ENCODE measurements around the gene CYP2A7. TPM values are rescaled to one million over a fixed set of nuclear protein-coding genes. Genes with fewer than 3 reads are reported as not detected.
"Not testable (repeated sequence)": the region's sequence is repeated elsewhere in the genome, so short reads cannot be mapped to it uniquely, and the experiment has no call there.

Gene CYP2A7
- total RNA-seq, 1 experiment from 2014 or later = not detected

DNA sequence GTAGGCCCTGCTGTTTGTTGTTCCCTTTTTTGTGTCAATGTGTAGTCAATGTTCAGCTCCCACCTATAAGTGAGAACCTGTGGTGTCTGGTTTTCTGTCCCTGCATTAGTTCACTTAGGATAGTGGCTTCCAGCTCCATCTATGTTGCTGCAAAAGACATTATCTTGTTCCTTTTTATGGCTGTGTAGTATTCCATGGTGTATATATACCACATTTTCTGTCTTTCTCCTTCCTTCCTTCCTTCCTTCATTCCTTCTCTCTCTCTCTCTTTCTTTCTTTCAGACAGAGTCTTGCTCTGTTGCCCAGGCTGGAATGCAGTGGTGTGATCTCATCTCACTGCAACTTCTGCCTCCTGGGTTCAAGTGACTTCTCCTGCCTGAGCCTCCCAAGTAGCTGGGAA, 52.8 kb downstream of the CYP2A7 start:
- Histone ChIP-seq H3K27me3 (ENCODE audit: low read length) (no peaks in the 10 kb centered on the region), H3K79me2 (ENCODE audit: low read length) (no peaks in the 10 kb centered on the region), H2AFZ (ENCODE audit: low read length) (no peak overlapping the region), H3K27ac (ENCODE audit: low read length) (no peak overlapping the region), H3K9ac (ENCODE audit: low read length) (no peak overlapping the region), H3K4me3 (ENCODE audit: low read length) (no peak overlapping the region), H4K20me1 (ENCODE audit: insufficient read depth, low read depth, low read length) (no peaks in the 10 kb centered on the region), H3K36me3 (ENCODE audit: insufficient read depth, low read length) (no peaks in the 10 kb centered on the region), H3K4me2 (ENCODE audit: low read depth, low read length, poor library complexity, severe bottlenecking) (no peak overlapping the region), H3K9me2 (replicated peaks; ENCODE audit: insufficient read depth, low read length) (no peaks in the 10 kb centered on the region), H3K9me3 (ENCODE audit: low read length) (no peaks in the 10 kb centered on the region), H3K4me1 (ENCODE audit: low read length) (no peaks in the 10 kb centered on the region)
- DNase-seq = no peak

DNA sequence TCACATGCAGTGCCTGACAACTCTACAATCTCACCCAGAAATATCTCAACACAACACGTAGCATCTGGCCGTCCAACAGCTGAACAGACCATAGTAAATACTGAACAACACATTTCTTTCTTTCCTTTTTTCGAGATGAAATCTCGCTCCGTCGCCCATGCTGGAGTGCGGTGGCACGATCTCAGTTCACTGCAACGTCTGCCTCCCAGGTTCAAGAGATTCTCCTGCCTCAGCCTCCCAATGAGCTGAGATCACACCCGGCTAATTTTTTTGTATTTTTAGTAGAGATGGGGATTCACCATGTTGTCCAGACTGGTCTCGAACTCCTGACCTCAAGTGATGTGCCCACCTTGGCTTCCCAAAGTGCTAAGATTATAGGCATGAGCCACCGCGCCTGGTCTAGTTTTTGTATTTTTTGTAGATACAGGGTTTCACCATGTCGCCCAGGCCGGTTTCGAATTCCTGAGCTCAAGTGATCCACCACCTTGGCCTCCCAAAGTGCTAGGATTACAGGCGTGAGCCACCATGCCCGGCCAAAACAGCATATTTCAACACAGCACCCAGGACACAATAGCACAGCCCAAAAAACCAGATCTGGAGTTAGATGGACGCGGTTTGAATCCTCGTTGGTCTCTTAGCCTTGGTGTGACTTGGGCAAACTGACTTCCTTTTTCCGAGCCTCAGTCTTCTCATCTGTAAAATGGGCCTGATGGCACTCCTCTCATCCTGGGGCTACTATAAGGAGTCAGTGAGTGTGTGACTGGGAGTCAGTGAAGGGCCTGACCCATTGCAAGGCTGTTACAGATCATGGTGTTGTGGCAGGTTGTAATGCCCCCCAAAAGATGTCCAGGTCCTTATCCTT, 54.4 kb downstream of the CYP2A7 start:
- Histone ChIP-seq H3K79me2 (ENCODE audit: low read length) (no peaks in the 10 kb centered on the region), H3K4me2 (ENCODE audit: low read depth, low read length, poor library complexity, severe bottlenecking) (no peak overlapping the region), H3K9me3 (ENCODE audit: low read length) (no peaks in the 10 kb centered on the region), H3K9ac (ENCODE audit: low read length) (no peak overlapping the region), H4K20me1 (ENCODE audit: insufficient read depth, low read depth, low read length) (no peaks in the 10 kb centered on the region), H3K27ac (ENCODE audit: low read length) (no peak overlapping the region), H3K36me3 (ENCODE audit: insufficient read depth, low read length) (no peaks in the 10 kb centered on the region), H3K4me1 (ENCODE audit: low read length) (peaks cover 8% of the 10 kb centered on the region), H3K27me3 (ENCODE audit: low read length) (no peaks in the 10 kb centered on the region), H3K4me3 (ENCODE audit: low read length) (no peak overlapping the region), H3K9me2 (replicated peaks; ENCODE audit: insufficient read depth, low read length) (no peaks in the 10 kb centered on the region), H2AFZ (ENCODE audit: low read length) (no peak overlapping the region)
- no peak for DNase-seq

GRCh38 chr19:40826699-40827385, 55.2 kb downstream of the CYP2A7 start:
- not testable (repeated sequence) for H3K4me2 ChIP-seq (ENCODE audit: low read depth, low read length, poor library complexity, severe bottlenecking); H3K4me3 ChIP-seq (ENCODE audit: low read length); H3K27ac ChIP-seq (ENCODE audit: low read length)

GRCh38 chr19:40826312-40826698, 55.7 kb downstream of the CYP2A7 start:
- H3K9me3 ChIP-seq (ENCODE audit: low read length); H3K4me2 ChIP-seq (ENCODE audit: low read depth, low read length, poor library complexity, severe bottlenecking); H3K4me3 ChIP-seq (ENCODE audit: low read length); H3K9me2 ChIP-seq (replicated peaks; ENCODE audit: insufficient read depth, low read length); H4K20me1 ChIP-seq (ENCODE audit: insufficient read depth, low read depth, low read length); H3K79me2 ChIP-seq (ENCODE audit: low read length); H3K27me3 ChIP-seq (ENCODE audit: low read length); H3K9ac ChIP-seq (ENCODE audit: low read length); H3K27ac ChIP-seq (ENCODE audit: low read length); H2AFZ ChIP-seq (ENCODE audit: low read length); DNase-seq; H3K36me3 ChIP-seq (ENCODE audit: insufficient read depth, low read length): not testable (repeated sequence)
- H3K4me1 ChIP-seq (ENCODE audit: low read length) = peaks cover 13% of the 10 kb centered on the region

More at GRCh38 chr19:40826699-40827385, 55.2 kb downstream of the CYP2A7 start:
- not testable (repeated sequence) for H2AFZ ChIP-seq (ENCODE audit: low read length); DNase-seq; H3K9me3 ChIP-seq (ENCODE audit: low read length); H3K9ac ChIP-seq (ENCODE audit: low read length); H3K79me2 ChIP-seq (ENCODE audit: low read length); H3K27me3 ChIP-seq (ENCODE audit: low read length); H3K36me3 ChIP-seq (ENCODE audit: insufficient read depth, low read length); H3K9me2 ChIP-seq (replicated peaks; ENCODE audit: insufficient read depth, low read length); H4K20me1 ChIP-seq (ENCODE audit: insufficient read depth, low read depth, low read length)
- peaks cover 13% of the 10 kb centered on the region for H3K4me1 ChIP-seq (ENCODE audit: low read length)

DNA sequence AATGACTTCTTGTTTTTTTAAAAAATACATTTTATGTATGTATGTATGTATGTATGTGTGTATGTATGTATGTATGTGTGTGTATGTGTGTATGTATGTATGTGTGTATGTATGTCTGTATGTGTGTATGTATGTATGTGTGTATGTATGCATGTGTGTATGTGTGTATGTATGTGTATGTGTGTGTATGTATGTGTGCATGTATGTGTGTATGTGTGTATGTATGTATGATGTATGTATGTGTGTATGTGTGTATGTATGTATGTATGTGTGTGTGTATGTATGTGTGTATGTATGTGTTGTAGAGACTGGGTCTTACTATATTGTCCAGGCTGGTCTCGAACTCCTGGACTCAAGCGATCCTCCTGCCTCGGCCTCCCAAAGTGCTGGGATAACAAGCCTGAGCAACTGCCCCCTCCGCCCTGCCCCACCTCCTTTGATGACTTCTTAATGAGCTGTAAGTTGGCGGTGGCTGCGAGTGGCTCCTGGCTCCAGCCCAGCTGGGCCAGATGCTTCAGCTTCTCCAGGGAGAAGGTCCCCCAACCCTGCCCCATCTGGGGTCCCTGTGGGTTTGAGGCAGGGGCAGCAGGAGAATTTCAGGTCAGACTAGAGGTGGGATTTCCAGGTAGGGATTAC, 56.5 kb downstream of the CYP2A7 start:
- not testable (repeated sequence) for H3K9ac ChIP-seq (ENCODE audit: low read length); H3K27me3 ChIP-seq (ENCODE audit: low read length); H2AFZ ChIP-seq (ENCODE audit: low read length); H3K27ac ChIP-seq (ENCODE audit: low read length); H3K4me2 ChIP-seq (ENCODE audit: low read depth, low read length, poor library complexity, severe bottlenecking); H4K20me1 ChIP-seq (ENCODE audit: insufficient read depth, low read depth, low read length); DNase-seq; H3K36me3 ChIP-seq (ENCODE audit: insufficient read depth, low read length); H3K9me2 ChIP-seq (replicated peaks; ENCODE audit: insufficient read depth, low read length); H3K4me3 ChIP-seq (ENCODE audit: low read length); H3K79me2 ChIP-seq (ENCODE audit: low read length); H3K9me3 ChIP-seq (ENCODE audit: low read length)
- peaks cover 13% of the 10 kb centered on the region for H3K4me1 ChIP-seq (ENCODE audit: low read length)

Other genes with a start within 250 kb of the CYP2A7 start
- gene NUMBL, start 191.6 kb downstream of the CYP2A7 start, total RNA-seq (2014; rRNA removed; shearing (Covaris generic); ENCODE audit: low replicate concordance) = 26.9 and 33.8 TPM in 2 replicates
- 31.3 and 58.0 TPM in 2 replicates for gene COQ8B, start 165.3 kb downstream of the CYP2A7 start, total RNA-seq (2014; rRNA removed; shearing (Covaris generic); ENCODE audit: low replicate concordance)
- 5.9 and 9.2 TPM in 2 replicates for gene ITPKC, start 165.1 kb downstream of the CYP2A7 start, total RNA-seq (2014; rRNA removed; shearing (Covaris generic); ENCODE audit: low replicate concordance)
- 3.1 and 5.8 TPM in 2 replicates for gene ACTMAP, start 131.8 kb downstream of the CYP2A7 start, total RNA-seq (2014; rRNA removed; shearing (Covaris generic); ENCODE audit: low replicate concordance)
- 136 and 173 TPM in 2 replicates for gene SNRPA, start 131.0 kb downstream of the CYP2A7 start, total RNA-seq (2014; rRNA removed; shearing (Covaris generic); ENCODE audit: low replicate concordance)
- gene MIA, start 106.7 kb downstream of the CYP2A7 start, total RNA-seq (2014; rRNA removed; shearing (Covaris generic); ENCODE audit: low replicate concordance) = 0.40 TPM in 1 of 2 replicates, not detected in the other
- 12.5 and 32.9 TPM in 2 replicates for gene RAB4B, start 104.0 kb downstream of the CYP2A7 start, total RNA-seq (2014; rRNA removed; shearing (Covaris generic); ENCODE audit: low replicate concordance)
- 49.4 and 111 TPM in 2 replicates for gene EGLN2, start 83.0 kb downstream of the CYP2A7 start, total RNA-seq (2014; rRNA removed; shearing (Covaris generic); ENCODE audit: low replicate concordance)
- gene CYP2A6, start 31.8 kb downstream of the CYP2A7 start, total RNA-seq (2014; rRNA removed; shearing (Covaris generic); ENCODE audit: low replicate concordance) = not detected in 2 replicates
- not detected in 2 replicates for gene CYP2B6, start 109.1 kb upstream of the CYP2A7 start, total RNA-seq (2014; rRNA removed; shearing (Covaris generic); ENCODE audit: low replicate concordance)
- gene CYP2A13, start 206.2 kb upstream of the CYP2A7 start, total RNA-seq (2014; rRNA removed; shearing (Covaris generic); ENCODE audit: low replicate concordance) = not detected in 2 replicates
- not detected in 2 replicates for gene CYP2F1, start 232.2 kb upstream of the CYP2A7 start, total RNA-seq (2014; rRNA removed; shearing (Covaris generic); ENCODE audit: low replicate concordance)

All from Karpas-422 (cell line).